GM21717 (cell line): ENCODE measurements around the gene IGF2BP2.

ENCODE experiments used
- ATAC-seq: cut with Tn5 transposase; IDR thresholded peaks from one replicate; pipeline ENCODE4 v1.9.1; 2021; ENCODE audit warnings: mild to moderate bottlenecking, moderate library complexity; ENCODE audit not compliant: unreplicated experiment

The IGF2BP2 gene

GRCh38 chr3:185767002-185767688 lies 57.7 kb downstream of the IGF2BP2 start:
- ATAC-seq = no peak

GRCh38 chr3:185766329-185767001 lies 58.4 kb downstream of the IGF2BP2 start:
- ATAC-seq = no peak

- ATAC-seq = no peak
These were observed 59.9 kb downstream of the IGF2BP2 start for GRCh38 chr3:185764980-185765370.

GRCh38 chr3:185764163-185764979 lies 60.5 kb downstream of the IGF2BP2 start:
- ATAC-seq = no peak

- no peak for ATAC-seq
These were observed 61.4 kb downstream of the IGF2BP2 start for GRCh38 chr3:185763347-185764005.

- ATAC-seq = no peak
These were observed 64.3 kb downstream of the IGF2BP2 start for GRCh38 chr3:185760550-185760949.

- no peak for ATAC-seq
These were observed 64.8 kb downstream of the IGF2BP2 start for GRCh38 chr3:185760088-185760487.

GRCh38 chr3:185759512-185759911 lies 65.3 kb downstream of the IGF2BP2 start:
- no peak for ATAC-seq

GRCh38 chr3:185758912-185759311 lies 65.9 kb downstream of the IGF2BP2 start:
- no peak for ATAC-seq

- no peak for ATAC-seq
These were observed 67.7 kb downstream of the IGF2BP2 start for GRCh38 chr3:185757176-185757575.

- no peak for ATAC-seq
These were observed 68.4 kb downstream of the IGF2BP2 start for GRCh38 chr3:185756477-185756876.

GRCh38 chr3:185754920-185755319 lies 69.9 kb downstream of the IGF2BP2 start:
- ATAC-seq = no peak

GRCh38 chr3:185753354-185753753 lies 71.5 kb downstream of the IGF2BP2 start:
- no peak for ATAC-seq

- no peak for ATAC-seq
These were observed 74.1 kb downstream of the IGF2BP2 start for GRCh38 chr3:185750702-185751101.

GRCh38 chr3:185750015-185750414 lies 74.8 kb downstream of the IGF2BP2 start:
- ATAC-seq = no peak

GRCh38 chr3:185746470-185746869 lies 78.4 kb downstream of the IGF2BP2 start:
- no peak for ATAC-seq

- ATAC-seq = no peak
These were observed 79.6 kb downstream of the IGF2BP2 start for GRCh38 chr3:185744997-185745843.

GRCh38 chr3:185741586-185741985 lies 83.3 kb downstream of the IGF2BP2 start:
- no peak for ATAC-seq

- ATAC-seq = no peak
These were observed 84.7 kb downstream of the IGF2BP2 start for GRCh38 chr3:185740133-185740532.

- no peak for ATAC-seq
These were observed 85.6 kb downstream of the IGF2BP2 start for GRCh38 chr3:185739264-185739701.
